HG03354 (cell line): ENCODE measurements around the gene ELAC1.

Experiments
- ATAC-seq: cut with Tn5 transposase; IDR thresholded peaks from one replicate; pipeline ENCODE4 v1.9.1; 2021; ENCODE audit warnings: mild to moderate bottlenecking; ENCODE audit not compliant: unreplicated experiment, poor library complexity, severe bottlenecking

ELAC1 gene

GRCh38 chr18:51011709-51012108 is 43.9 kb downstream of the ELAC1 start:
- no peak for ATAC-seq

GRCh38 chr18:51012441-51012840 is 44.6 kb downstream of the ELAC1 start:
- ATAC-seq, result no peak

GRCh38 chr18:51013259-51013658 is 45.4 kb downstream of the ELAC1 start:
- no peak for ATAC-seq

- no peak for ATAC-seq
Measured at GRCh38 chr18:51017140-51017879, 49.5 kb downstream of the ELAC1 start.

GRCh38 chr18:51020536-51020935 is 52.7 kb downstream of the ELAC1 start:
- ATAC-seq, result no peak

- ATAC-seq, result no peak
Measured at GRCh38 chr18:51021226-51021965, 53.6 kb downstream of the ELAC1 start.

- no peak for ATAC-seq
Measured at GRCh38 chr18:51025512-51025911, 57.7 kb downstream of the ELAC1 start.

- ATAC-seq, result no peak
Measured at GRCh38 chr18:51028201-51028805, 60.5 kb downstream of the ELAC1 start.

- ATAC-seq, result no peak
Measured at GRCh38 chr18:51029378-51029693, 61.5 kb downstream of the ELAC1 start.

- peak; percentile 83 for ATAC-seq
Measured at GRCh38 chr18:51029694-51030536, 62.1 kb downstream of the ELAC1 start, which contains the start of gene SMAD4. TSS of gene SMAD4 (plus strand) at chr18:51030213. CDS start at chr18:51047047, 16,834 bp downstream.

- ATAC-seq, result peak; percentile 66
Measured at GRCh38 chr18:51030537-51031258, 62.9 kb downstream of the ELAC1 start.

GRCh38 chr18:51032193-51032592 is 64.4 kb downstream of the ELAC1 start:
- ATAC-seq, result no peak

- ATAC-seq, result no peak
Measured at GRCh38 chr18:51037230-51037629, 69.4 kb downstream of the ELAC1 start.
